Hematopoietic multipotent progenitor cell treated with erythropoietin and hydrocortisone succinate and interleukin-3 and kit ligand, for 8 days (in vitro differentiated cells): ENCODE measurements around the gene SMTNL1.

Experiments used
- DNase-seq: peaks from one replicate; pipeline ENCODE4 v3.0.0-alpha.2; 2015

The SMTNL1 gene

GRCh38 chr11:57546869-57547475 lies 9.6 kb downstream of the SMTNL1 start:
- DNase-seq = peak; percentile 35

GRCh38 chr11:57547854-57548377 lies 10.5 kb downstream of the SMTNL1 start:
- no peak for DNase-seq

- DNase-seq = no peak
These were observed 12.6 kb downstream of the SMTNL1 start for GRCh38 chr11:57549983-57550382.

- no peak for DNase-seq
These were observed 14.5 kb downstream of the SMTNL1 start for GRCh38 chr11:57551941-57552340.

GRCh38 chr11:57552479-57552878 lies 15.1 kb downstream of the SMTNL1 start:
- DNase-seq = no peak

GRCh38 chr11:57555393-57555792 lies 18.0 kb downstream of the SMTNL1 start:
- DNase-seq = no peak

- DNase-seq = no peak
These were observed 18.6 kb downstream of the SMTNL1 start for GRCh38 chr11:57556041-57556440.

GRCh38 chr11:57560146-57560545 lies 22.8 kb downstream of the SMTNL1 start:
- DNase-seq = no peak

- DNase-seq = peak; percentile 14
These were observed 25.2 kb downstream of the SMTNL1 start for GRCh38 chr11:57562596-57562995.

GRCh38 chr11:57566005-57566904 lies 28.9 kb downstream of the SMTNL1 start:
- DNase-seq = peak; percentile 65

- peak; percentile 48 for DNase-seq
These were observed 29.6 kb downstream of the SMTNL1 start for GRCh38 chr11:57566905-57567514.

- peak; percentile 58 for DNase-seq
These were observed 30.3 kb downstream of the SMTNL1 start, which contains the start of gene UBE2L6 for GRCh38 chr11:57567515-57568329. UBE2L6 (minus strand) TSS chr11:57567672; CDS start chr11:57567611, 61 bp downstream.

GRCh38 chr11:57568330-57568766 lies 31.0 kb downstream of the SMTNL1 start:
- peak; percentile 87 for DNase-seq

- no peak for DNase-seq
These were observed 34.2 kb downstream of the SMTNL1 start for GRCh38 chr11:57571606-57572005.

- no peak for DNase-seq
These were observed 36.7 kb downstream of the SMTNL1 start for GRCh38 chr11:57574061-57574460.

GRCh38 chr11:57584341-57584740 lies 46.9 kb downstream of the SMTNL1 start:
- no peak for DNase-seq

GRCh38 chr11:57585301-57585700 lies 47.9 kb downstream of the SMTNL1 start:
- no peak for DNase-seq

GRCh38 chr11:57586711-57587245 lies 49.4 kb downstream of the SMTNL1 start:
- no peak for DNase-seq

- no peak for DNase-seq
These were observed 50.8 kb downstream of the SMTNL1 start for GRCh38 chr11:57588046-57588710.

GRCh38 chr11:57596266-57596885 lies 59.0 kb downstream of the SMTNL1 start:
- no peak for DNase-seq

- no peak for DNase-seq
These were observed 60.1 kb downstream of the SMTNL1 start, which contains the start of gene SERPING1 for GRCh38 chr11:57597461-57597915. SERPING1 (plus strand) TSS chr11:57597685; CDS start chr11:57598271, 586 bp downstream.
